ENCODE results near the gene GNAO1.

The GNAO1 gene

GRCh38 chr16:56336711-56337110 lies 145.4 kb downstream of the GNAO1 start:
- no peak overlapping the region for H3K18ac ChIP-seq (ENCODE audit: low read length)
- H2AK5ac ChIP-seq (ENCODE audit: low read length) = no peak overlapping the region
- H4K5ac ChIP-seq (ENCODE audit: low read length) = no peak overlapping the region
- DNase-seq = no peak
- no peaks in the 10 kb centered on the region for H3K4me1 ChIP-seq (ENCODE audit: control insufficient read depth, low read depth, low read length)
- no peak overlapping the region for H3K56ac ChIP-seq (ENCODE audit: low read length)
- no peak overlapping the region for H3K27ac ChIP-seq (ENCODE audit: low read depth, low read length)
- no peaks in the 10 kb centered on the region for H3K27me3 ChIP-seq (ENCODE audit: insufficient read depth, low read length, poor library complexity)
- no peak overlapping the region for H2BK5ac ChIP-seq (ENCODE audit: low read length)
- H3K79me2 ChIP-seq (ENCODE audit: control insufficient read depth, insufficient read depth, low read length) = no peaks in the 10 kb centered on the region
- no CpG with 5 or more reads among the region's 21 CpGs for WGBS (ENCODE audit: extremely low coverage, insufficient coverage, low lambda C conversion rate)
- H2BK15ac ChIP-seq (replicated peaks; ENCODE audit: low read depth) = no peak overlapping the region
- H3K4me3 ChIP-seq (ENCODE audit: low read length) = no peak overlapping the region
- no peaks in the 10 kb centered on the region for H3K36me3 ChIP-seq (ENCODE audit: control insufficient read depth, insufficient read depth, low read length)
- no peak overlapping the region for H4K8ac ChIP-seq (ENCODE audit: low read depth, low read length)
- H3K9ac ChIP-seq (ENCODE audit: low read length) = no peak overlapping the region
- H2BK120ac ChIP-seq (ENCODE audit: low read depth, low read length) = no peak overlapping the region
- H3K4me2 ChIP-seq (ENCODE audit: low read length) = no peak overlapping the region
- no peaks in the 10 kb centered on the region for H3K79me1 ChIP-seq (ENCODE audit: low read length)
- H3K4ac ChIP-seq (ENCODE audit: low read depth, low read length) = no peak overlapping the region
- no peak overlapping the region for H3K23ac ChIP-seq (ENCODE audit: low read length)

DNA sequence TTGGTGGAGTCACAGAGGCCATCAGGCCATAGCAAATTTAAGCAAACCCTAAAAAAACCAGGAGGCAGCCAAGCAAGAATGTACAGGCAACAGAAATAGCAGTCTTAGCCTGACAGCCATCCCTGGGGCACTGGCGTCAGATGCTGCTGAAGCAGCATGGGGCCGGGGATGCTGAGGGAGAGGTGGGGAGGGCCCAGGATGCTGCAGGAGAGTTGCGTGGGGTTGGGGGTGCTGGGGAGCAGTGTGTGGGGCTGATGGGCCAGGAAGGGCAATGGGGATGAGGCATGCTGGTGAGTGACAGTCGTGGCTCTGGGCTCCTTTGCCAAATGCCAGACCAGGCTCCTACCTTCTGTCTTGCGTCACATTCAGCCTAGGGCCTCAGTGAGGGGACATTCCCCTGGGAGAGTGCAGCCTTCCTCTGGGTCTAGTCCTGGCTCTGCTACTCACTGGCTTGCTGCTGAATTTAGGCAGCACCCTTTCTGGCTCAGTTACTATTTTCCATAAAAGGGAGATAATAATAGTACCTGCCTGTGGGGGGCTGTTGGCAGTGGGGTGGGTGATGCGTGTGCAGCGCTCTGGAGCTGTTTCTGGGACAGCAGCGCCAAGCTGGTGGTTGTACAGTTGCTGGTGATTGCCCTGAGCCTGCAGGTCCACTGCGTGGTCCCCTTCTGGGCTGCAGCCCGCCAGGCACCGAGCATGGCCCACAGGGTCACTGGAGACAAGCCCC lies 146.0 kb downstream of the GNAO1 start:
- no CpG with 5 or more reads among the region's 11 CpGs for WGBS (ENCODE audit: extremely low coverage, insufficient coverage, low lambda C conversion rate)
- H3K79me2 ChIP-seq (ENCODE audit: control insufficient read depth, insufficient read depth, low read length) = no peaks in the 10 kb centered on the region
- DNase-seq = no peak
- no peak overlapping the region for H3K18ac ChIP-seq (ENCODE audit: low read length)
- H3K36me3 ChIP-seq (ENCODE audit: control insufficient read depth, insufficient read depth, low read length) = no peaks in the 10 kb centered on the region
- no peak overlapping the region for H2AK5ac ChIP-seq (ENCODE audit: low read length)
- no peak overlapping the region for H3K4me2 ChIP-seq (ENCODE audit: low read length)
- no peak overlapping the region for H4K5ac ChIP-seq (ENCODE audit: low read length)
- H4K8ac ChIP-seq (ENCODE audit: low read depth, low read length) = no peak overlapping the region
- H3K56ac ChIP-seq (ENCODE audit: low read length) = no peak overlapping the region
- H3K4me1 ChIP-seq (ENCODE audit: control insufficient read depth, low read depth, low read length) = no peaks in the 10 kb centered on the region
- H2BK120ac ChIP-seq (ENCODE audit: low read depth, low read length) = no peak overlapping the region
- H3K27ac ChIP-seq (ENCODE audit: low read depth, low read length) = no peak overlapping the region
- H3K23ac ChIP-seq (ENCODE audit: low read length) = no peak overlapping the region
- no peaks in the 10 kb centered on the region for H3K27me3 ChIP-seq (ENCODE audit: insufficient read depth, low read length, poor library complexity)
- H3K9ac ChIP-seq (ENCODE audit: low read length) = no peak overlapping the region
- no peak overlapping the region for H3K4ac ChIP-seq (ENCODE audit: low read depth, low read length)
- H3K4me3 ChIP-seq (ENCODE audit: low read length) = no peak overlapping the region
- H3K79me1 ChIP-seq (ENCODE audit: low read length) = no peaks in the 10 kb centered on the region
- H2BK15ac ChIP-seq (replicated peaks; ENCODE audit: low read depth) = no peak overlapping the region
- H2BK5ac ChIP-seq (ENCODE audit: low read length) = no peak overlapping the region

- no peaks in the 10 kb centered on the region for H3K79me1 ChIP-seq (ENCODE audit: low read length)
- WGBS (ENCODE audit: extremely low coverage, insufficient coverage, low lambda C conversion rate) = no CpG with 5 or more reads among the region's 11 CpGs
- H3K9ac ChIP-seq (ENCODE audit: low read length) = no peak overlapping the region
- H3K56ac ChIP-seq (ENCODE audit: low read length) = no peak overlapping the region
- H2BK15ac ChIP-seq (replicated peaks; ENCODE audit: low read depth) = no peak overlapping the region
- no peaks in the 10 kb centered on the region for H3K4me1 ChIP-seq (ENCODE audit: control insufficient read depth, low read depth, low read length)
- no peaks in the 10 kb centered on the region for H3K79me2 ChIP-seq (ENCODE audit: control insufficient read depth, insufficient read depth, low read length)
- H4K5ac ChIP-seq (ENCODE audit: low read length) = no peak overlapping the region
- no peak for DNase-seq
- no peaks in the 10 kb centered on the region for H3K27me3 ChIP-seq (ENCODE audit: insufficient read depth, low read length, poor library complexity)
- no peak overlapping the region for H3K4ac ChIP-seq (ENCODE audit: low read depth, low read length)
- H3K23ac ChIP-seq (ENCODE audit: low read length) = no peak overlapping the region
- no peak overlapping the region for H3K18ac ChIP-seq (ENCODE audit: low read length)
- H3K36me3 ChIP-seq (ENCODE audit: control insufficient read depth, insufficient read depth, low read length) = no peaks in the 10 kb centered on the region
- H4K8ac ChIP-seq (ENCODE audit: low read depth, low read length) = no peak overlapping the region
- no peak overlapping the region for H2BK5ac ChIP-seq (ENCODE audit: low read length)
- no peak overlapping the region for H2AK5ac ChIP-seq (ENCODE audit: low read length)
- no peak overlapping the region for H3K4me3 ChIP-seq (ENCODE audit: low read length)
- no peak overlapping the region for H3K27ac ChIP-seq (ENCODE audit: low read depth, low read length)
- no peak overlapping the region for H2BK120ac ChIP-seq (ENCODE audit: low read depth, low read length)
- no peak overlapping the region for H3K4me2 ChIP-seq (ENCODE audit: low read length)
These were observed 146.6 kb downstream of the GNAO1 start for GRCh38 chr16:56337858-56338325.

DNA sequence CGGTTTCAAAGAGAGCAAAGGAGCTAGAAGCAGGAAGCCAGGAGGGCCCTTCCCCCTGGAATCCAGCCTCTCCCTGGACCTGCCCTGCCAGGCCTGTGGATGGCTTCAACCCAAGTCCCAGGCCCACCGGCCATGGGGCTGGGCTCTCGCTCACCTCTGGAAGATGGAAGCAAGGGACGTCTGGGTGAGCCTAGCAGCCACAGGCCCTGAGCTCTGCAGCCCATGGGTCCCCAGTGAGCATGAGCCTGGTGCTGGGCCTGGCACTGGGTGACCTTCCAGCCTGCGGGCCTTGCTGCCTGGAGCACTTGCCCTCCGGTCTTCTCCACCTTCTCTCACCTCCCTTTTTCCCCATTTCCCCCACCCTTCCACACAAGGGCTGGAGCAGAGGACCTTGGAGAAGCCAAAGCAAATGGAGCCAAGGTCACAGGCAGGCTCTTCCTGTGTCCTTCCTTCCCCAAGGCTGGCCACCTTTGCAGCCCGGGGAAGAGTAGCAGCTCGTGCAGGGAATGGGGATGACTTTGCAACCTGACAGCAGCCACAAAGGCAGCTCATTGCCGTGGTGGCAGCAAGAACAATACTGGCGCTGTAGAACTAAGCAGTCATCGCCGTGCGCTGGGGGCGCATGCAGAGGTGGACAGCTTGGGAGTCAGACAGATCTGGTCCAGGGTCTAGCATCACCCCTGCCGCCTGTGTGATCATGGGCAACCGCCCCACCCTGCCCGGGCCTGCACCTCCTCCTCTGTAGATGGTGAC lies 147.5 kb downstream of the GNAO1 start:
- Histone ChIP-seq H2AK5ac (ENCODE audit: low read length) (no peak overlapping the region), H4K8ac (ENCODE audit: low read depth, low read length) (no peak overlapping the region), H2BK5ac (ENCODE audit: low read length) (no peak overlapping the region), H3K27me3 (ENCODE audit: insufficient read depth, low read length, poor library complexity) (no peaks in the 10 kb centered on the region), H3K4me1 (ENCODE audit: control insufficient read depth, low read depth, low read length) (no peaks in the 10 kb centered on the region), H3K9ac (ENCODE audit: low read length) (no peak overlapping the region), H4K5ac (ENCODE audit: low read length) (no peak overlapping the region), H3K79me2 (ENCODE audit: control insufficient read depth, insufficient read depth, low read length) (no peaks in the 10 kb centered on the region), H3K4me2 (ENCODE audit: low read length) (no peak overlapping the region), H3K27ac (ENCODE audit: low read depth, low read length) (no peak overlapping the region), H3K23ac (ENCODE audit: low read length) (no peak overlapping the region), H3K18ac (ENCODE audit: low read length) (no peak overlapping the region), H2BK120ac (ENCODE audit: low read depth, low read length) (no peak overlapping the region), H3K56ac (ENCODE audit: low read length) (no peak overlapping the region), H3K4ac (ENCODE audit: low read depth, low read length) (no peak overlapping the region), H3K79me1 (ENCODE audit: low read length) (no peaks in the 10 kb centered on the region), H2BK15ac (replicated peaks; ENCODE audit: low read depth) (no peak overlapping the region), H3K4me3 (ENCODE audit: low read length) (no peak overlapping the region), H3K36me3 (ENCODE audit: control insufficient read depth, insufficient read depth, low read length) (no peaks in the 10 kb centered on the region)
- no peak for DNase-seq
- no CpG with 5 or more reads among the region's 17 CpGs for WGBS (ENCODE audit: extremely low coverage, insufficient coverage, low lambda C conversion rate)

DNA sequence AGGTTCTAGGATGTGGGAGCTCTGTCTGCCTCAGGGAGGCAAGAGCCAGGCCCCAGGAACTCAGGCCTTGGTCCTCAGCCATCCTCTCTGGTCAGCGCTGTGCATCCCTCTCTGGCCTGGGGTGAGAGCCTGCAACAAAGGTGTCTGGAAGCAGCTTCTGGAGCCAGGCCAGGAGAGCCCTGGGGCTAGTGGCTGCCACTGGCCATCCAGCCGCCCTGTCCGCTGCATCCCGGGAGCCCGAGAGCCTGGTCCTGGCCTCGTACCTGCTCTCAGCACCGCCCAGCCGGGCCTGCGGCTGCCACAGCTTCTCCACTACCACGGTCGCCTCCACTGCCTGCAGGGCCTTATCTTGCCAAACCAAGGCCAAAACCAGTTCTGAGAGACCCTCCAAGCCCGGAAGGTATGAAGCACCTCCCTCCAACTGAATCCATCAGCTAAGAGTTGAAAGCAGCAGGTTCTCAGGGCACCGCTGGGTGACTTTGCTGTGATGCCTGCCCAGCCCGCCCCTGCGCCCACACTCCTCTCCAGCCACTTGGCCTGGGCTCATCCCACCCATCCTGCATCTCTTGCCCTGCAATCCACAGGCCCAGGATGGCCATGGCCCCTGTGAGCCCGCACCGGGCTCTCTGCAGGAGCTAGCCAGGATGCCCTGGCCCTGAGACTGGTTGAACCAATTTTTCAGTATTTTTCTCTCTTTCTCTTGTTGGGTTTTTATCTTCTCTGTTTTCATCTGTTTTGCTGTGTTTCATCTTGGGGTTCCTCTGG lies 148.3 kb downstream of the GNAO1 start:
- no peak overlapping the region for H4K5ac ChIP-seq (ENCODE audit: low read length)
- H3K79me1 ChIP-seq (ENCODE audit: low read length) = no peaks in the 10 kb centered on the region
- H3K9ac ChIP-seq (ENCODE audit: low read length) = no peak overlapping the region
- no peak overlapping the region for H3K27ac ChIP-seq (ENCODE audit: low read depth, low read length)
- no peaks in the 10 kb centered on the region for H3K79me2 ChIP-seq (ENCODE audit: control insufficient read depth, insufficient read depth, low read length)
- H3K36me3 ChIP-seq (ENCODE audit: control insufficient read depth, insufficient read depth, low read length) = no peaks in the 10 kb centered on the region
- H3K4me3 ChIP-seq (ENCODE audit: low read length) = no peak overlapping the region
- no peak overlapping the region for H3K4me2 ChIP-seq (ENCODE audit: low read length)
- WGBS (ENCODE audit: extremely low coverage, insufficient coverage, low lambda C conversion rate) = no CpG with 5 or more reads among the region's 17 CpGs
- no peak overlapping the region for H3K23ac ChIP-seq (ENCODE audit: low read length)
- no peak overlapping the region for H2BK120ac ChIP-seq (ENCODE audit: low read depth, low read length)
- H2BK15ac ChIP-seq (replicated peaks; ENCODE audit: low read depth) = no peak overlapping the region
- no peak overlapping the region for H3K56ac ChIP-seq (ENCODE audit: low read length)
- no peak overlapping the region for H2BK5ac ChIP-seq (ENCODE audit: low read length)
- DNase-seq = no peak
- no peak overlapping the region for H3K4ac ChIP-seq (ENCODE audit: low read depth, low read length)
- H3K18ac ChIP-seq (ENCODE audit: low read length) = no peak overlapping the region
- no peak overlapping the region for H2AK5ac ChIP-seq (ENCODE audit: low read length)
- H3K27me3 ChIP-seq (ENCODE audit: insufficient read depth, low read length, poor library complexity) = no peaks in the 10 kb centered on the region
- no peak overlapping the region for H4K8ac ChIP-seq (ENCODE audit: low read depth, low read length)
- H3K4me1 ChIP-seq (ENCODE audit: control insufficient read depth, low read depth, low read length) = no peaks in the 10 kb centered on the region

Measured in mesendoderm (in vitro differentiated cells).